Measurements from ENCODE around the gene LHFPL3. TPM values are rescaled to one million over a fixed set of nuclear protein-coding genes. Genes with fewer than 3 reads are reported as not detected.

LHFPL3 gene
- total RNA-seq, 1 experiment from 2014 or later: not detected

DNA sequence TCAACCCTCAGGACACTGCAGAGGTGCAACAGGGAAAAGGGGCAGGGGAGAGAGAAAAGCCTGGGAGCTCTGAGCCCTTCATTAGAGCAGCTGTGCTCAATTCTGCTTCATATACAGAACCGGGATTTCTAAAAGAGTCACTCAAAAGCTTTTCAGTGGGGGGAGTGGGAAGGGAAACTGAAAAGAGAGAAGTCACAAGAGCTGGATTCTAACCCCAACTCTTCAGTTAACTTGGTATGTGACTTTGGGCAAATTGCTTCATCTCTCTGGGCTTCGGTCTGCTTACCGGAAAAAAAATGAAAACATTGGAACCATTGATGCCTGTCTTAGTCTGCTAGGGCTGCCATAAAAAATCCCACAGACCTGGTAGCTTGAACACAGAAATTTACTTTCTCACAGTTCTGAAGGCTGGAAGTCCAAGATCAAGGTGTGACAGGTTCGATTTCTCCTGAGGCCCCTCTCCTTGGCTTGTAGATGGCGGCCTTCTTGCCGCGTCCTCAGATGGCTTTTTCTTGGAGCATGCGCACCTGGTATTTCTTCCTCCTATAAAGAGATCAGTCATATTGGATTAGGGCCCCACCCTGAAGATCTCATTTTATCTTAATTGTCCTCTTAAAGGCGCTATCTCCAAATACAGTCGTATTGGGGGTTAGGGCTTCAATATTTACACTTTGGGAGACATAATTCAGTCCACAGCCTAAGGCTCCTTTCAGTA, 567.3 kb downstream of the LHFPL3 start:
- H3K27ac ChIP-seq (ENCODE audit: low read depth, low read length): no peak overlapping the region
- no peaks in the 10 kb centered on the region for H3K36me3 ChIP-seq (ENCODE audit: control insufficient read depth in 1 of 2, insufficient read depth in 2 of 2, low read length in 2 of 2)
- ATAC-seq: no peak
- intact Hi-C loops (cut with micrococcal nuclease): no loop called here
- H3K9me3 ChIP-seq (ENCODE audit: control insufficient read depth in 1 of 2, insufficient read depth in 1 of 2, low read depth in 1 of 2, low read length in 2 of 2): no peaks in the 10 kb centered on the region
- no peaks in the 10 kb centered on the region for H4K20me1 ChIP-seq (ENCODE audit: insufficient read depth)
- POLR2A ChIA-PET: no interaction called here
- BruUV-seq (replicated peaks): no TSS peak
- TF ChIP-seq FOSL1 (IDR thresholded peaks at IDR 0.05; ENCODE audit: low read depth): no peak
- TF ChIP-seq SIN3A (IDR thresholded peaks at IDR 0.05; ENCODE audit: low read depth): no peak
- TF ChIP-seq ZFX (IDR thresholded peaks at IDR 0.05): no peak
- TF ChIP-seq, protein P1, sequence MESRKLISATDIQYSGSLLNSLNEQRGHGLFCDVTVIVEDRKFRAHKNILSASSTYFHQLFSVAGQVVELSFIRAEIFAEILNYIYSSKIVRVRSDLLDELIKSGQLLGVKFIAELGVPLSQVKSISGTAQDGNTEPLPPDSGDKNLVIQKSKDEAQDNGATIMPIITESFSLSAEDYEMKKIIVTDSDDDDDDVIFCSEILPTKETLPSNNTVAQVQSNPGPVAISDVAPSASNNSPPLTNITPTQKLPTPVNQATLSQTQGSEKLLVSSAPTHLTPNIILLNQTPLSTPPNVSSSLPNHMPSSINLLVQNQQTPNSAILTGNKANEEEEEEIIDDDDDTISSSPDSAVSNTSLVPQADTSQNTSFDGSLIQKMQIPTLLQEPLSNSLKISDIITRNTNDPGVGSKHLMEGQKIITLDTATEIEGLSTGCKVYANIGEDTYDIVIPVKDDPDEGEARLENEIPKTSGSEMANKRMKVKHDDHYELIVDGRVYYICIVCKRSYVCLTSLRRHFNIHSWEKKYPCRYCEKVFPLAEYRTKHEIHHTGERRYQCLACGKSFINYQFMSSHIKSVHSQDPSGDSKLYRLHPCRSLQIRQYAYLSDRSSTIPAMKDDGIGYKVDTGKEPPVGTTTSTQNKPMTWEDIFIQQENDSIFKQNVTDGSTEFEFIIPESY (IDR thresholded peaks at IDR 0.05; ENCODE audit: extremely low read depth, insufficient replicate concordance, low read length): no peak
- TF ChIP-seq, protein P2, sequence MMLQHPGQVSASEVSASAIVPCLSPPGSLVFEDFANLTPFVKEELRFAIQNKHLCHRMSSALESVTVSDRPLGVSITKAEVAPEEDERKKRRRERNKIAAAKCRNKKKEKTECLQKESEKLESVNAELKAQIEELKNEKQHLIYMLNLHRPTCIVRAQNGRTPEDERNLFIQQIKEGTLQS (IDR thresholded peaks at IDR 0.05): no peak
- no peak for TF ChIP-seq EZH2 (IDR thresholded peaks at IDR 0.05)
- TF ChIP-seq ELF1 (IDR thresholded peaks at IDR 0.05; ENCODE audit: borderline replicate concordance, low read depth): no peak
- no peak for TF ChIP-seq SRF (IDR thresholded peaks at IDR 0.05; ENCODE audit: low read depth)
- TF ChIP-seq EZH2phosphoT487 (IDR thresholded peaks at IDR 0.05; ENCODE audit: borderline replicate concordance): no peak
- no peak for TF ChIP-seq EGR1 (IDR thresholded peaks at IDR 0.05; ENCODE audit: low read depth)
- no peak for TF ChIP-seq JUND (IDR thresholded peaks at IDR 0.05)
- TF ChIP-seq, protein P3, sequence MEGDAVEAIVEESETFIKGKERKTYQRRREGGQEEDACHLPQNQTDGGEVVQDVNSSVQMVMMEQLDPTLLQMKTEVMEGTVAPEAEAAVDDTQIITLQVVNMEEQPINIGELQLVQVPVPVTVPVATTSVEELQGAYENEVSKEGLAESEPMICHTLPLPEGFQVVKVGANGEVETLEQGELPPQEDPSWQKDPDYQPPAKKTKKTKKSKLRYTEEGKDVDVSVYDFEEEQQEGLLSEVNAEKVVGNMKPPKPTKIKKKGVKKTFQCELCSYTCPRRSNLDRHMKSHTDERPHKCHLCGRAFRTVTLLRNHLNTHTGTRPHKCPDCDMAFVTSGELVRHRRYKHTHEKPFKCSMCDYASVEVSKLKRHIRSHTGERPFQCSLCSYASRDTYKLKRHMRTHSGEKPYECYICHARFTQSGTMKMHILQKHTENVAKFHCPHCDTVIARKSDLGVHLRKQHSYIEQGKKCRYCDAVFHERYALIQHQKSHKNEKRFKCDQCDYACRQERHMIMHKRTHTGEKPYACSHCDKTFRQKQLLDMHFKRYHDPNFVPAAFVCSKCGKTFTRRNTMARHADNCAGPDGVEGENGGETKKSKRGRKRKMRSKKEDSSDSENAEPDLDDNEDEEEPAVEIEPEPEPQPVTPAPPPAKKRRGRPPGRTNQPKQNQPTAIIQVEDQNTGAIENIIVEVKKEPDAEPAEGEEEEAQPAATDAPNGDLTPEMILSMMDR (IDR thresholded peaks at IDR 0.05 in 2 of 3, conservative IDR thresholded peaks at IDR 0.05 in 1 of 3; ENCODE audit: borderline replicate concordance in 1 of 3, insufficient read depth in 1 of 3, low read depth in 2 of 3, low read length in 2 of 3): no peak
- TF ChIP-seq RAD21 (IDR thresholded peaks at IDR 0.05; ENCODE audit: low read depth): no peak
- TF ChIP-seq, protein P4, sequence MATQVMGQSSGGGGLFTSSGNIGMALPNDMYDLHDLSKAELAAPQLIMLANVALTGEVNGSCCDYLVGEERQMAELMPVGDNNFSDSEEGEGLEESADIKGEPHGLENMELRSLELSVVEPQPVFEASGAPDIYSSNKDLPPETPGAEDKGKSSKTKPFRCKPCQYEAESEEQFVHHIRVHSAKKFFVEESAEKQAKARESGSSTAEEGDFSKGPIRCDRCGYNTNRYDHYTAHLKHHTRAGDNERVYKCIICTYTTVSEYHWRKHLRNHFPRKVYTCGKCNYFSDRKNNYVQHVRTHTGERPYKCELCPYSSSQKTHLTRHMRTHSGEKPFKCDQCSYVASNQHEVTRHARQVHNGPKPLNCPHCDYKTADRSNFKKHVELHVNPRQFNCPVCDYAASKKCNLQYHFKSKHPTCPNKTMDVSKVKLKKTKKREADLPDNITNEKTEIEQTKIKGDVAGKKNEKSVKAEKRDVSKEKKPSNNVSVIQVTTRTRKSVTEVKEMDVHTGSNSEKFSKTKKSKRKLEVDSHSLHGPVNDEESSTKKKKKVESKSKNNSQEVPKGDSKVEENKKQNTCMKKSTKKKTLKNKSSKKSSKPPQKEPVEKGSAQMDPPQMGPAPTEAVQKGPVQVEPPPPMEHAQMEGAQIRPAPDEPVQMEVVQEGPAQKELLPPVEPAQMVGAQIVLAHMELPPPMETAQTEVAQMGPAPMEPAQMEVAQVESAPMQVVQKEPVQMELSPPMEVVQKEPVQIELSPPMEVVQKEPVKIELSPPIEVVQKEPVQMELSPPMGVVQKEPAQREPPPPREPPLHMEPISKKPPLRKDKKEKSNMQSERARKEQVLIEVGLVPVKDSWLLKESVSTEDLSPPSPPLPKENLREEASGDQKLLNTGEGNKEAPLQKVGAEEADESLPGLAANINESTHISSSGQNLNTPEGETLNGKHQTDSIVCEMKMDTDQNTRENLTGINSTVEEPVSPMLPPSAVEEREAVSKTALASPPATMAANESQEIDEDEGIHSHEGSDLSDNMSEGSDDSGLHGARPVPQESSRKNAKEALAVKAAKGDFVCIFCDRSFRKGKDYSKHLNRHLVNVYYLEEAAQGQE (IDR thresholded peaks at IDR 0.05; ENCODE audit: low read depth): no peak
- no peak for TF ChIP-seq CBX3 (IDR thresholded peaks at IDR 0.05; ENCODE audit: low read depth)
- TF ChIP-seq, protein P5, sequence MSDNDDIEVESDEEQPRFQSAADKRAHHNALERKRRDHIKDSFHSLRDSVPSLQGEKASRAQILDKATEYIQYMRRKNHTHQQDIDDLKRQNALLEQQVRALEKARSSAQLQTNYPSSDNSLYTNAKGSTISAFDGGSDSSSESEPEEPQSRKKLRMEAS (IDR thresholded peaks at IDR 0.05): no peak
- no peak for TF ChIP-seq YY1 (IDR thresholded peaks at IDR 0.05; ENCODE audit: extremely low read depth, insufficient replicate concordance, low read depth, low read length)
- TF ChIP-seq POLR2A (IDR thresholded peaks at IDR 0.05; ENCODE audit: borderline replicate concordance, extremely low read depth, insufficient read depth, insufficient read length): no peak
- no peaks in the 10 kb centered on the region for H3K9me2 ChIP-seq (ENCODE audit: insufficient read depth)
- H3K4me1 ChIP-seq (ENCODE audit: control insufficient read depth in 1 of 2, insufficient read depth in 2 of 2, low read length in 2 of 2): no peaks in the 10 kb centered on the region
- H3K79me2 ChIP-seq (ENCODE audit: insufficient read depth, low read length): no peaks in the 10 kb centered on the region
- no peak overlapping the region for H3K4me3 ChIP-seq (replicated peaks in 1 of 2; ENCODE audit: low read depth in 1 of 2, low read length in 2 of 2)
- no peak overlapping the region for H3K4me2 ChIP-seq (ENCODE audit: low read length)
- no peak overlapping the region for H2AFZ ChIP-seq (ENCODE audit: low read depth, low read length, poor library complexity, severe bottlenecking)
- no peak overlapping the region for H3K9ac ChIP-seq (ENCODE audit: low read length)
- RAD21 ChIA-PET (ENCODE audit: low non-redundant PET in 1 of 2, low total read pairs in 2 of 2, uncharacterized antibody in 2 of 2, unreplicated experiment in 2 of 2): no interaction called here
- no peaks in the 10 kb centered on the region for H3K27me3 ChIP-seq (ENCODE audit: insufficient read depth, low read length)
- CTCF ChIA-PET: interaction anchor here (1.5 kb wide), 1 partner anchor 12 kb away, joined by 3 read pairs; no protein-coding TSS in a partner anchor
- no peak for DNase-seq (ENCODE audit: low read depth, low spot score)
